Gastroesophageal sphincter (tissue), 4 donors: ENCODE measurements around the gene FBXO8. TPM values are rescaled to one million over a fixed set of nuclear protein-coding genes. Genes with fewer than 3 reads are reported as not detected.

Experiments used
- ATAC-seq: fragments of 150-250 bp; one replicate; pipeline ENCODE4 v1.9.1; 2016; ENCODE audit warnings: mild to moderate bottlenecking, moderate library complexity
- H3K27ac ChIP-seq, 4 donors: fragments of 200-600 bp; sonication (generic) in 3 of 4; 1 replicate in 3 of 4; 2 replicates in 1 of 4; pipeline ENCODE4 v1.5.1; 2016 to 2019
- H3K27me3 ChIP-seq: fragments of 200-600 bp; sonication (generic); one replicate; pipeline ENCODE4 v1.5.1; 2019
- H3K36me3 ChIP-seq, 2 donors: fragments of 200-600 bp; sonication (generic); one replicate each; pipeline ENCODE4 v1.5.1; 2019; ENCODE audit warnings: control low read depth in 1 of 2
- H3K4me1 ChIP-seq, 3 donors: fragments of 200-600 bp; sonication (generic); 1 replicate in 2 of 3; 2 replicates in 1 of 3; pipeline ENCODE4 v1.5.1; 2016 to 2019; ENCODE audit warnings: control low read depth in 2 of 3
- H3K4me3 ChIP-seq, 2 donors: fragments of 200-600 bp; sonication (generic); one replicate each; pipeline ENCODE4 v1.5.1; 2019; ENCODE audit warnings: mild to moderate bottlenecking in 1 of 2, moderate library complexity in 1 of 2
- H3K9me3 ChIP-seq, 3 donors: fragments of 200-600 bp; sonication (generic); one replicate each; pipeline ENCODE4 v1.5.1; 2017 to 2019; ENCODE audit warnings: control low read depth in 2 of 3
- CTCF ChIP-seq, 4 experiments: fragments of 200-600 bp in 2 of 4; fragments of 450-650 bp in 2 of 4; sonication (generic) in 1 of 4; IDR thresholded peaks; one replicate each; pipeline ENCODE4 v1.5.1; 2017 to 2019; ENCODE audit warnings: antibody characterized with exemption in 4 of 4, mild to moderate bottlenecking in 2 of 4, moderate library complexity in 2 of 4
- EP300 ChIP-seq: sonication (generic); formaldehyde crosslinking; IDR thresholded peaks from one replicate; pipeline ENCODE4 v1.6.1; 2017; ENCODE audit warnings: antibody characterized with exemption, mild to moderate bottlenecking
- POLR2A ChIP-seq, 2 donors: fragments of 450-650 bp; IDR thresholded peaks; one replicate each; pipeline ENCODE4 v1.6.1; 2017; ENCODE audit warnings: antibody characterized with exemption in 2 of 2, mild to moderate bottlenecking in 2 of 2, moderate library complexity in 1 of 2
- POLR2AphosphoS5 ChIP-seq: sonication (generic); formaldehyde crosslinking; IDR thresholded peaks from one replicate; pipeline ENCODE4 v1.6.1; 2017; ENCODE audit warnings: antibody characterized with exemption
- WGBS, 2 donors: methylation state at CpG; one replicate each; pipeline ENCODE4 v1.1.5; 2018; ENCODE audit warnings: low coverage in 1 of 2; 5-methylcytosine and 5-hydroxymethylcytosine counted together
- total RNA-seq, 4 donors: library from RNA; depleted of rRNA; stranded (reverse); fragments of >200 nt; gene quantifications; one replicate each; pipeline ENCODE4 v1.1.0, GENCODE V29; 2016

Gene FBXO8
- total RNA-seq, 4 donors from 2014 or later = 39.0 to 64.7 (median 58.8) TPM

DNA sequence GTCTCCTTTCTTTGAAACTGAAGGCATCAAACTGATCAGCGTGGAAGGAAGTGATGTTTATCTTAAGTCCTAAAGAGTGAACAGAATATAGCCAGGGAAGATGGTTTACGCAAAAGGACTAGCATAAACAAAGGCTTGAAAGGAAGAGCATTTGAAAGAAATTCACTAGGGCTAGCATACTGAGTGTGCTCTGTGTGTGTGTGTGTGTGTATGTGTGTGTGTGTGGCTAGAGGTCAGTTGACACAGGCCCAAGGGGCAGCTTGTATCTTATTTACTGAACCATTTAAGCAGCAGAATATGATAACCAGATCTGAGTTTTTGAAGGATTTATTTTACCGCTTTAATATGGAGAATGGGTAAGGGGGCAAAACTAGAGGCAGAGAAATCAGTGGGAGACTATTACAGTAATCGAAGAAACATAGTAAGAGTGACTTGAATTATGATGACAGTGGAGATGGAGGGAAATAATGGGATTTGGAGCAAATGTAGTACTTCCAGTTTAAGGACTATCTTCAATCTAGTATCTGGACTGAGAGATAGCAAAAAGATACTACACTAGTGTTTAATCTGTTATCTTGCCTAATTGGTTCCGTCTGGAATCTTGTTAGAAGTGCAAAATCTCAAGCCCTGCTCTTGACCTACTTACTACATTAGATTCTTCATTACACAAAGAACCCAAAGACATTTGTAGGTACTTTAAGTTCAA lies 37.2 kb upstream of the FBXO8 start:
- H3K9me3 ChIP-seq = no peaks in the 10 kb centered on the region
- H3K4me1 ChIP-seq = no peaks in the 10 kb centered on the region
- TF ChIP-seq POLR2AphosphoS5 (no peak), EP300 (no peak), CTCF (IDR thresholded peaks at IDR 0.05) (no peak), POLR2A (IDR thresholded peaks at IDR 0.05) (no peak)
- ATAC-seq = no peak
- H3K27me3 ChIP-seq = no peaks in the 10 kb centered on the region
- no peak overlapping the region for H3K4me3 ChIP-seq
- H3K27ac ChIP-seq = no peak overlapping the region
- 71 to 89% methylated on average over 4 to 5 of the region's 5 CpGs for WGBS, 2 donors
- peaks cover 0 to 24% of the 10 kb centered on the region in 2 donors for H3K36me3 ChIP-seq

DNA sequence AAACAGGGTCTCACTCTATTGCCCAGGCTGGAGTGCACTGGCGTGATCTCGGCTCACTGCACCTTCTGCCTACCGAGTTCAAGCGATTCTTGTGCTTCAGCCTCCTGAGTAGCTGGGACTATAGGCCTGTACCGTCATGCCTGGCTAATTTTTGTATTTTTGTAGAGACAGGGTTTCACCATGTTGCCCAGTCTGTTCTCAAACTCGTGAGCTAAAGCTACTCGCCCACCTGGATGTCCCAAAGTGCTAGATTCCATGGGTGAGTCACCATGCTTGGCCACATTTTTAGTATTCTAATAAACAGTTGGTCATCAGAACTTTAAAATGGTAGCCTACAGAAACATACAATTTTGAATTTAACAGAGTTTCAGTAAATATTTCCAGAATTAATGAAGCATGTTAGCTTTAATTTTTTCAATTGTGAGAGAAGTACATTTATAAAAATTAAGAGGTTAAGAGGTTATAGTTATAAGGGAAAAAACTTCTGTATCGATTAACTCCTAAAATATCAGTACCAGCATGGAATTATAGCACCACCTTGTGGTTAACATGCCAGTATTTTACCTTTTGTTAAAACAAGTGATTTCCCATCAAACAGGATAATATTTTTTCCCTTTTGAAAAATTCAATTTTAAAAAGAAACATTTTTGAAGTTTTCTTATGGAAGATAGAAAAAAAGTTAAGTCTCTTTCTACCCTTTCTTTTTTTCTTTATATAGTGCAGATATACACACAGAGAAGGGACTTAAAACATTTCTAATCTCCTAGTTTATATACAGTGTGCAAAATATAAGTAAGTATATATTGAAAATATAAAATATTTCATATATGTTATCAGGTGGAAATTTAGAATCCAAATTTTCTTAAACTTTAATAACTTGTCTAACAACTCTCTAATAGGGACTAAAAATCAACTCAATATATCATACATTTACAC lies 35.6 kb upstream of the FBXO8 start:
- no peaks in the 10 kb centered on the region for H3K4me1 ChIP-seq
- peaks cover 0 to 24% of the 10 kb centered on the region in 2 donors for H3K36me3 ChIP-seq
- no peak overlapping the region for H3K4me3 ChIP-seq
- no peaks in the 10 kb centered on the region for H3K9me3 ChIP-seq
- no peaks in the 10 kb centered on the region for H3K27me3 ChIP-seq
- WGBS, 2 donors = 64 to 68% methylated on average over 8 of the region's 8 CpGs
- TF ChIP-seq CTCF (IDR thresholded peaks at IDR 0.05) = peak; percentile 34 to 74 (median 60)
- TF ChIP-seq POLR2A (IDR thresholded peaks at IDR 0.05) = no peak
- no peak for ATAC-seq
- H3K27ac ChIP-seq = no peak overlapping the region

DNA sequence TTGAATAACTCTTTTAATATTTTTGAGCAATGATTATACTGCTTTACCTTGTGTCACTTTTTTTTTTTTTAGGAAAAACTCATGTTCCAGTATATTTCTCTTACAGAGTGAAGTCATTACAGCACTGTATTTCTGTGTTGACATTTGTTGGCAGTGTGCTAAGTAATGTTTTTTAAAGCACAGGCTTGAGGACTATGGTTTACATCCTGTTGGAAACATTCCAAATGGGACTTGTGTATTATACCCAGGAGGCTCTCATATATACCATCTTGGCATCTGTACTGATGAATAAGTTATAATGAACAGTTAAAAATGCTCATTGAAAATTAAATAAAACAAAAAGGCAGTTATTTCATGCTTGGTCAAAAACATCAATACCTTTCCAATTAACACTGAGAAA lies 34.1 kb upstream of the FBXO8 start:
- TF ChIP-seq POLR2A (IDR thresholded peaks at IDR 0.05) (no peak), CTCF (IDR thresholded peaks at IDR 0.05) (no peak), EP300 (no peak), POLR2AphosphoS5 (no peak)
- Histone ChIP-seq H3K9me3 (no peaks in the 10 kb centered on the region), H3K27me3 (no peaks in the 10 kb centered on the region), H3K4me3 (no peak overlapping the region), H3K36me3 (peaks cover 0 to 34% of the 10 kb centered on the region in 2 donors), H3K4me1 (no peaks in the 10 kb centered on the region), H3K27ac (no peak overlapping the region)
- ATAC-seq = no peak

DNA sequence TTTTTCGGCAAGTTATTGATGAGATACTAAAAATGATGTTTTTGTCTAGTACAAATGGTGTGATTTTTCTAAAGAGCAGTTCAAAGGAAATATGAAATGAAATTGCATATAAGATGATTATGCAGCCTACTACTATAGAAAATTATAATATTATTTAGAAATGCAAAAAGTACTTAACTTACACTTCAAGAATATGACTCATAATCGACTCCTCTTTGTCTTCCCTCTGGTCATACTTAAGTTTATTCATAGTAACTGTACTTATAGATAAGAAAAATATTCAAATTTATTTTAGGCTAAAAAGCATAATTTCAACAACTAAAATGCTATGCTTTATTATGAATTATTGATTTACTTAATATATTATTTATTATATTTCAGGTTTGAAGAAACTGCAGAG lies 33.5 kb upstream of the FBXO8 start:
- H3K27ac ChIP-seq = no peak overlapping the region
- H3K9me3 ChIP-seq = no peaks in the 10 kb centered on the region
- no peak for TF ChIP-seq CTCF (IDR thresholded peaks at IDR 0.05)
- no peak for TF ChIP-seq POLR2A (IDR thresholded peaks at IDR 0.05)
- TF ChIP-seq POLR2AphosphoS5 = no peak
- TF ChIP-seq EP300 = no peak
- no peak overlapping the region for H3K4me3 ChIP-seq
- WGBS, 2 donors = 48 to 83% methylated on average over 2 of the region's 2 CpGs
- H3K27me3 ChIP-seq = no peaks in the 10 kb centered on the region
- H3K36me3 ChIP-seq = peaks cover 0 to 40% of the 10 kb centered on the region in 2 donors
- no peaks in the 10 kb centered on the region for H3K4me1 ChIP-seq
- no peak for ATAC-seq
